Hepatocyte (in vitro differentiated cells): ENCODE data around the gene TMEM45A. TPM values are rescaled to one million over a fixed set of nuclear protein-coding genes. Genes with fewer than 3 reads are reported as not detected.
A peak's percentile ranks its signal among the peaks of the same experiment; 100 is the strongest.

Experiments
- DNase-seq: peaks from one replicate; pipeline ENCODE4 v3.0.0-alpha.2; 2016; ENCODE audit warnings: low spot score
- H2AFZ ChIP-seq: fragments of 200-600 bp; sonication (generic); 2 replicates; pipeline ENCODE4 v1.6.0; 2016; ENCODE audit warnings: antibody characterized with exemption, mild to moderate bottlenecking
- H3K27ac ChIP-seq: fragments of 200-600 bp; sonication (generic); 2 replicates; pipeline ENCODE4 v1.5.1; 2016; ENCODE audit warnings: mild to moderate bottlenecking
- H3K27me3 ChIP-seq: fragments of 200-600 bp; sonication (generic); 2 replicates; pipeline ENCODE4 v1.6.1; 2016
- H3K36me3 ChIP-seq: fragments of 200-600 bp; sonication (generic); replicated peaks from 2 replicates; pipeline ENCODE4 v1.5.1; 2016; ENCODE audit warnings: low read depth; ENCODE audit not compliant: insufficient read depth
- H3K4me1 ChIP-seq: fragments of 200-600 bp; sonication (generic); 2 replicates; pipeline ENCODE4 v1.5.1; 2016; ENCODE audit warnings: mild to moderate bottlenecking, moderate library complexity; ENCODE audit not compliant: insufficient read depth
- H3K4me2 ChIP-seq: fragments of 200-600 bp; sonication (generic); 2 replicates; pipeline ENCODE4 v1.6.0; 2016
- H3K4me3 ChIP-seq: fragments of 200-600 bp; sonication (generic); 2 replicates; pipeline ENCODE4 v1.5.1; 2016; ENCODE audit warnings: mild to moderate bottlenecking
- H3K79me2 ChIP-seq: fragments of 200-600 bp; sonication (generic); 2 replicates; pipeline ENCODE4 v1.6.0; 2017; ENCODE audit warnings: mild to moderate bottlenecking
- H3K9me2 ChIP-seq: fragments of 200-600 bp; sonication (generic); replicated peaks from 2 replicates; pipeline ENCODE4 v1.6.0; 2017; ENCODE audit warnings: mild to moderate bottlenecking; ENCODE audit not compliant: insufficient read depth
- H3K9me3 ChIP-seq: fragments of 200-600 bp; sonication (generic); 2 replicates; pipeline ENCODE4 v1.5.1; 2016; ENCODE audit warnings: low read depth, mild to moderate bottlenecking
- H4K20me1 ChIP-seq: fragments of 200-600 bp; sonication (generic); 2 replicates; pipeline ENCODE4 v1.6.0; 2016; ENCODE audit warnings: mild to moderate bottlenecking; ENCODE audit not compliant: insufficient read depth, poor library complexity, severe bottlenecking
- CTCF ChIP-seq: fragments of 200-600 bp; sonication (generic); IDR thresholded peaks from 2 replicates; pipeline ENCODE4 v1.5.1; 2016; ENCODE audit warnings: antibody characterized with exemption, mild to moderate bottlenecking; ENCODE audit not compliant: poor library complexity
- EZH2 ChIP-seq: fragments of 200-600 bp; sonication (generic); IDR thresholded peaks from 2 replicates; pipeline ENCODE4 v1.6.1; 2016; ENCODE audit warnings: antibody characterized with exemption, mild to moderate bottlenecking, borderline replicate concordance
- EZH2phosphoT487 ChIP-seq: fragments of 200-600 bp; sonication (generic); IDR thresholded peaks from one replicate; pipeline ENCODE4 v1.6.1; 2018; ENCODE audit warnings: antibody characterized with exemption, mild to moderate bottlenecking, low read depth, moderate library complexity; ENCODE audit not compliant: unreplicated experiment, severe bottlenecking
- WGBS: methylation state at CpG from one replicate; pipeline ENCODE4 v1.1.6; 2016; ENCODE audit warnings: low lambda C conversion rate; ENCODE audit errors: missing lambda C conversion rate; 5-methylcytosine and 5-hydroxymethylcytosine counted together
- polyA plus RNA-seq: library from polyadenylated mRNA; unstranded; fragments of >200 nt; fragmentation: Nextera tagmentation; extraction: Ambion mirVana; gene quantifications from 2 replicates; pipeline ENCODE4 v1.2.1, GENCODE V29; 2016
- total RNA-seq: library from RNA; depleted of rRNA; stranded (reverse); fragments of >200 nt; gene quantifications from 2 replicates; pipeline ENCODE4 v1.2.3, GENCODE V29; 2014

The TMEM45A gene
- total and polyA plus RNA-seq, 2 experiments from 2014 or later = 82.6 to 88.0 TPM

- Histone ChIP-seq H3K27ac (peak overlapping the region; percentile 26), H2AFZ (no peak overlapping the region)
- TF ChIP-seq CTCF (no peak), EZH2 (no peak), EZH2phosphoT487 (no peak)
Observed at GRCh38 chr3:100525753-100526612, 33.6 kb downstream of the TMEM45A start.

GRCh38 chr3:100526613-100527346 lies 34.4 kb downstream of the TMEM45A start:
- Histone ChIP-seq H3K36me3 (no peaks in the 10 kb centered on the region), H3K4me3 (no peak overlapping the region), H3K4me2 (peak overlapping the region; percentile 6), H3K27ac (peak overlapping the region; percentile 26), H3K9me2 (no peaks in the 10 kb centered on the region), H3K79me2 (no peaks in the 10 kb centered on the region), H2AFZ (no peak overlapping the region), H4K20me1 (no peaks in the 10 kb centered on the region), H3K9me3 (no peaks in the 10 kb centered on the region), H3K27me3 (no peaks in the 10 kb centered on the region), H3K4me1 (no peaks in the 10 kb centered on the region)
- no peak for TF ChIP-seq EZH2
- TF ChIP-seq EZH2phosphoT487 = no peak
- no peak for TF ChIP-seq CTCF
- WGBS = 92% methylated on average over 4 of the region's 4 CpGs
- DNase-seq = no peak

More at GRCh38 chr3:100525753-100526612, 33.6 kb downstream of the TMEM45A start:
- no peaks in the 10 kb centered on the region for H3K9me3 ChIP-seq
- WGBS = 43% methylated on average over 12 of the region's 12 CpGs
- H3K79me2 ChIP-seq = no peaks in the 10 kb centered on the region
- H3K4me3 ChIP-seq = no peak overlapping the region
- peak overlapping the region; percentile 6 for H3K4me2 ChIP-seq
- no peaks in the 10 kb centered on the region for H3K9me2 ChIP-seq
- H4K20me1 ChIP-seq = no peaks in the 10 kb centered on the region
- H3K27me3 ChIP-seq = no peaks in the 10 kb centered on the region
- H3K4me1 ChIP-seq = no peaks in the 10 kb centered on the region
- H3K36me3 ChIP-seq = no peaks in the 10 kb centered on the region
- DNase-seq = peak; percentile 54

- no peak overlapping the region for H3K27ac ChIP-seq
- 93% methylated on average over 1 of the region's 1 CpG for WGBS
- no peak overlapping the region for H3K4me2 ChIP-seq
Observed at GRCh38 chr3:100527347-100527735, 34.9 kb downstream of the TMEM45A start.

More at GRCh38 chr3:100527347-100527735, 34.9 kb downstream of the TMEM45A start:
- Histone ChIP-seq H3K79me2 (no peaks in the 10 kb centered on the region), H2AFZ (no peak overlapping the region), H4K20me1 (no peaks in the 10 kb centered on the region), H3K9me2 (no peaks in the 10 kb centered on the region), H3K27me3 (no peaks in the 10 kb centered on the region), H3K9me3 (no peaks in the 10 kb centered on the region), H3K4me1 (no peaks in the 10 kb centered on the region), H3K4me3 (no peak overlapping the region), H3K36me3 (no peaks in the 10 kb centered on the region)
- TF ChIP-seq EZH2 = no peak
- no peak for TF ChIP-seq EZH2phosphoT487
- no peak for TF ChIP-seq CTCF
- DNase-seq = no peak
